ENCODE measurements around the gene CFAP61.

The CFAP61 gene

DNA sequence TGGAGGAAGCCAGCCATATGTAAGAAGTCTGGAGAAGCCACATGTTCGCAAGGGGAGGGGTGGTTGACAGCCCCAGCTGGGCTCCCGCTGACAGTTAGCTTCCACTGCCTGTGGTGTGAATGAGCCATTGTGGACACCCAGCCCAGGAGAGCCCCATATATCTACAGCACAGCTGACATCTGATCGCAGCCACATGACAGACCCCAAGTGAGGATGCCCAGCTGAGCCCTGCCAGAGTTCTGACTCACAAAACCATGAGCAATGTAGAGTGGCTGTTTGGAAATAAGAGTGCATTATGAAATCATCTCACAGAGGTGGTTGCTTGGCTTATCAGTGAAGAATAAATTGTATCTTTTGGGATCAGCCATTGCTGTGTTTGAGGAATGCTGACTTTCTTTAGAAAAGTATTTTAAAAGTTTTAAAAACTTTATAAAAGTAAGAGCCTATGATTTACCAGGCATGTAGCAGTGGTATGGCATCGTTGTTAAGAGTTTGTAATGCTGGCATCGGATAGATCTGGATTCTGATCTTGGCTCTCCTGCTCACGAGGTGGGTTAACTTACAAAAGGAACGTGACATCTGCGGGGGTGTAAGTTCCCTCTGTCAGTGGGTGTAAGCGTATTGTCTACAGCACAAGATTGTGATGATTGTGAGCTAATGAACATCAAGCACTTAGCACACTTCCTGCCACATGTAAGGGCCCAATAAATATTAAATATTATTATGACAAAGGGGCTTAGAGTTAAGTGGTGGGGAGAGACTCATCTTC, 24.1 kb downstream of the CFAP61 start:
- H3K4me1 ChIP-seq (ENCODE audit: control insufficient read depth, insufficient read depth, low read length, poor library complexity, severe bottlenecking), result peaks cover 6% of the 10 kb centered on the region
- H3K4me3 ChIP-seq (ENCODE audit: extremely low read depth, insufficient read depth, low read length, poor library complexity, severe bottlenecking), result no peak overlapping the region
- no peaks in the 10 kb centered on the region for H3K9me3 ChIP-seq (ENCODE audit: control insufficient read depth, low read length)
- H3K27ac ChIP-seq (ENCODE audit: low read depth, low read length, severe bottlenecking), result no peak overlapping the region
- H3K36me3 ChIP-seq (ENCODE audit: control insufficient read depth, insufficient read depth, low read length), result no peaks in the 10 kb centered on the region
- 89 to 92% methylated on average over 4 to 7 of the region's 9 CpGs for WGBS, 2 experiments (ENCODE audit: insufficient coverage in 2 of 2)

DNA sequence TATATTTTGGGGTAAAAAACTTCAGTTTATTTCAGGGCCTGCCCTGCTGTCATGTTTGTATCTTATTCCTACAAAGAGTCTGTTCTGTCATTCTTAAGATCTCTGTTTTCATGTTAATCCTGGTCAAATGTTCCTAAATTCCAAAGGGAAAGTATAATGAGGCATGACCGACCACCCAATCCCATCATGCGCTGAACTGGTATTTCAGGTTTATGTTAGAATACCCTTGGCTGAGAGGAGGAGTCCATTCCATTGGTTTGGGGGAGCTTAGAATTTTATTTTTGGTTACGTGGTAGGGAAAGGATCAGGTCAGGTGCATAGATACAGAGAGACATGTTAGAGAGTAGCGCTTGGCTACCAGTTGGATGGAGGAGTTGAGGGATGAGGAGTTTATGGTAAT, 25.7 kb downstream of the CFAP61 start:
- Histone ChIP-seq H3K9me3 (ENCODE audit: control insufficient read depth, low read length) (no peaks in the 10 kb centered on the region), H3K4me3 (ENCODE audit: extremely low read depth, insufficient read depth, low read length, poor library complexity, severe bottlenecking) (no peak overlapping the region), H3K4me1 (ENCODE audit: control insufficient read depth, insufficient read depth, low read length, poor library complexity, severe bottlenecking) (peaks cover 6% of the 10 kb centered on the region), H3K36me3 (ENCODE audit: control insufficient read depth, insufficient read depth, low read length) (no peaks in the 10 kb centered on the region), H3K27ac (ENCODE audit: low read depth, low read length, severe bottlenecking) (no peak overlapping the region)
- WGBS, 2 experiments (ENCODE audit: insufficient coverage in 2 of 2), result 90 to 93% methylated on average over 3 to 4 of the region's 4 CpGs

DNA sequence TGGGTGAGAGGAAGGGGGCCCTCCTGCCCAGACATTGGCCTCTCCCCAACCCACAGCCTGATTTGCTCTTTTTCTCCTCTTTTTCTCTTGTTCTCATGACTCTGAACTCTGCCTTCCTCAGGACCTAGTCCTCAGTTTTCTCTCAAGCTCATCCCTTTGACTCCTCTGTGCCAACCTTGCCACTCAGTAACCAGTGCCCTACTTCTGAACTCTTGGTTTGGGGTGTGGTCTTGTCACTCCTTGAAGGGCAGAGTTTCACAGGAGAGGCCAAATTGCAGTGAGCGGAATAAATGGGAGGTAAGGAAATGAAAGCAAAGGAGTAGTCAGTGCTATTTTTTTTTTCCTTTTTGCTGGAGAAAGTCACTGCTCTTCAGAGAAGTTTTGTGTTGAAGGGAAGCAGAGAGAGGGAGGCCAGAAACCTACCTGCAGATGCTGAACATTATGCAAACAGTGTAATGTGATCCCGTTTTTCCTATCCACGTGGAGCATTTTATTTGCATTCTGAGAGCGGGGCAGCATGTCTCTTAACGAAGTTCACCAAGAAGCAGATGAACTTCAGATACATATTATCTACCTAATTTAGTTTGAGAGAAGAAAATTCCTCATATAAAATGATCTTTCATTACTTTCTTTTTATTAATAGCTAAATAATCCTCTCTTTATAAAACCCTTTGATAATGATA, 26.9 kb downstream of the CFAP61 start:
- Histone ChIP-seq H3K27ac (ENCODE audit: low read depth, low read length, severe bottlenecking) (no peak overlapping the region), H3K36me3 (ENCODE audit: control insufficient read depth, insufficient read depth, low read length) (no peaks in the 10 kb centered on the region), H3K4me3 (ENCODE audit: extremely low read depth, insufficient read depth, low read length, poor library complexity, severe bottlenecking) (no peak overlapping the region), H3K9me3 (ENCODE audit: control insufficient read depth, low read length) (no peaks in the 10 kb centered on the region), H3K4me1 (ENCODE audit: control insufficient read depth, insufficient read depth, low read length, poor library complexity, severe bottlenecking) (peaks cover 3% of the 10 kb centered on the region)
- WGBS, 2 experiments (ENCODE audit: insufficient coverage in 2 of 2), result 49 to 100% methylated on average over 1 to 3 of the region's 5 CpGs

DNA sequence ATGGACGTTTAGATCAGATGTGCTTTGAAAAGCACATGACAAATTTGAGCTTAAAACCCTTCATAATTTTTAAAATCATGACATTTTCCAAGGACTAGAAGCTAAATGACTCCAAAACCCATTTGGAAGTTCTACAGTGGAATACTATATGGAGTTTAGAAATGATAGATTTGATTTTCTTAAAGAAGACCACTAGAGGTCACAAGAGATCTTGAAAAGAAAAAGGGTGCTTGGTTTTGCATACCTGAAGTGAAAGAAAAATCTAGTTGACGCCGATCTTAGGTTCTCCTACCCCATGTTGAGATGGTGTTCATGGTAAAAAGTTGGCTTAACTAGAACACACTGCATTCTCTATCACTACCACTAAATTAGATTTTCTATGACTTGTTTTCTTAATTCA, 31.5 kb downstream of the CFAP61 start:
- H3K4me3 ChIP-seq (ENCODE audit: extremely low read depth, insufficient read depth, low read length, poor library complexity, severe bottlenecking), result no peak overlapping the region
- no peaks in the 10 kb centered on the region for H3K4me1 ChIP-seq (ENCODE audit: control insufficient read depth, insufficient read depth, low read length, poor library complexity, severe bottlenecking)
- no peaks in the 10 kb centered on the region for H3K36me3 ChIP-seq (ENCODE audit: control insufficient read depth, insufficient read depth, low read length)
- no peak overlapping the region for H3K27ac ChIP-seq (ENCODE audit: low read depth, low read length, severe bottlenecking)
- WGBS, 2 experiments (ENCODE audit: insufficient coverage in 2 of 2), result 0% methylated on average over 1 of the region's 3 CpGs; no CpG with 5 or more reads in 1 of the 2 experiments
- no peaks in the 10 kb centered on the region for H3K9me3 ChIP-seq (ENCODE audit: control insufficient read depth, low read length)

DNA sequence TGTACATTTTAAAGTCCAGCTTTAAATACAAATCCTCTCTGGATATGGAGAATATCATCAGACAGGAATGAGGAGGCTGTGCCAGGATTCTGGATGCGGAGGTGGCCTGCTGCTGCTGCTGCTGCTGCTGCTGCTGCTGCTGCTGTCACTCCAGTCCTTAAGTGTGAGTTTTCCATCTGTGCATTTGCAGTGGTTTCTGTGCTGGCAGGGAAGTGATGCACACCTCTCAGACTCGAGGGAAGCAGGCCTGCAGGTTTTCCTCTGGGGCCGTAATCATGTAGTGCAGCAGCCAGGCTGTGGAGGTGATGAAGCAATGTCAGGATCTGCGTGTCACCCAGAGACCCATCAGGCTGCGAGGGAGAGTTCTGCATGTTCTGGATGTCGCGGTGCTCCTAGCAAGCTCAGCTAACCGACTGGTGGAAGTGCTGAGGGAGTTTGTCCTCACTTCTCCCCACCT, 32.0 kb downstream of the CFAP61 start:
- 89 to 90% methylated on average over 5 to 6 of the region's 8 CpGs for WGBS, 2 experiments (ENCODE audit: insufficient coverage in 2 of 2)
- Histone ChIP-seq H3K36me3 (ENCODE audit: control insufficient read depth, insufficient read depth, low read length) (no peaks in the 10 kb centered on the region), H3K9me3 (ENCODE audit: control insufficient read depth, low read length) (no peaks in the 10 kb centered on the region), H3K27ac (ENCODE audit: low read depth, low read length, severe bottlenecking) (no peak overlapping the region), H3K4me1 (ENCODE audit: control insufficient read depth, insufficient read depth, low read length, poor library complexity, severe bottlenecking) (no peaks in the 10 kb centered on the region), H3K4me3 (ENCODE audit: extremely low read depth, insufficient read depth, low read length, poor library complexity, severe bottlenecking) (no peak overlapping the region)

DNA sequence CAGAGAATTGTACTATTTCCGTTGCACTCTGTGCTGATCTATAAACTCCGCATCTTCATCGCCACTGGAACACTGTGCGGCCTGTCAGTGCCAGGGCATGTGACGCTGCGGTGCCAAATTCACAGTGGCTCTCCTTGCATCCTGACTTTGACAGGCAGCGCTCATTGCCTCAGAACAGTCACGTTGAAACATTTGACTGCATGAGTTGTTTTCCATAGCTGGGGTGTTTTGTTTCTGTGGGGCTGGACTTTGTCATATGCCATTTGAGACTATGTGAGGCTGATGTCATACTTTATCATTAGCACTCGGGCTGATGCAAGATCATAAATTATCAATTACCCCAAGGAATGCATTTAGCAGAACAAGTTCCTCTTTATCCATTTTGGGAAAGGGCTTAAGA, 32.7 kb downstream of the CFAP61 start:
- H3K27ac ChIP-seq (ENCODE audit: low read depth, low read length, severe bottlenecking), result no peak overlapping the region
- WGBS, 2 experiments (ENCODE audit: insufficient coverage in 2 of 2), result 91 to 95% methylated on average over 8 of the region's 9 CpGs
- no peaks in the 10 kb centered on the region for H3K4me1 ChIP-seq (ENCODE audit: control insufficient read depth, insufficient read depth, low read length, poor library complexity, severe bottlenecking)
- H3K4me3 ChIP-seq (ENCODE audit: extremely low read depth, insufficient read depth, low read length, poor library complexity, severe bottlenecking), result no peak overlapping the region
- H3K9me3 ChIP-seq (ENCODE audit: control insufficient read depth, low read length), result no peaks in the 10 kb centered on the region
- H3K36me3 ChIP-seq (ENCODE audit: control insufficient read depth, insufficient read depth, low read length), result no peaks in the 10 kb centered on the region

DNA sequence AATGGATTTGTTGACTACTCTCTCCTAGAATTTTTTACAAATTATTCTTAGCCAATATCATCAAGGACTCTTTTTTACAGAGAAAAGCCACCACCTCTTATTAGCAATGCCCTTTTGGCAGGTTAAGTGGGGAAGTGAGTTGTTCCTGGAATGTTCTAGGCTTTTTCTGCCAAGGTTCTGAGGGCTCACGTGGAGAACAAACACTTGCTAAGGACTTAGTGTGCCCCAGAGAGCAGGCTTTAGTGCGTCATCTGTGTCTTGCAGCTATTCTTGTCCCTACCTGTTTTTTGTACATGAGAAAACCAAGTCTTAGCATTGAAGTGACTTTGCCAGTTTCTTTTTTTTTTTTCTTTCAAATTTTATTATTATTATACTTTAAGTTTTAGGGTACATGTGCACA, 33.5 kb downstream of the CFAP61 start:
- H3K36me3 ChIP-seq (ENCODE audit: control insufficient read depth, insufficient read depth, low read length), result no peaks in the 10 kb centered on the region
- H3K4me3 ChIP-seq (ENCODE audit: extremely low read depth, insufficient read depth, low read length, poor library complexity, severe bottlenecking), result no peak overlapping the region
- no peaks in the 10 kb centered on the region for H3K9me3 ChIP-seq (ENCODE audit: control insufficient read depth, low read length)
- no peak overlapping the region for H3K27ac ChIP-seq (ENCODE audit: low read depth, low read length, severe bottlenecking)
- H3K4me1 ChIP-seq (ENCODE audit: control insufficient read depth, insufficient read depth, low read length, poor library complexity, severe bottlenecking), result no peaks in the 10 kb centered on the region
- WGBS, 2 experiments (ENCODE audit: insufficient coverage in 2 of 2), result 88 to 100% methylated on average over 1 to 2 of the region's 2 CpGs

DNA sequence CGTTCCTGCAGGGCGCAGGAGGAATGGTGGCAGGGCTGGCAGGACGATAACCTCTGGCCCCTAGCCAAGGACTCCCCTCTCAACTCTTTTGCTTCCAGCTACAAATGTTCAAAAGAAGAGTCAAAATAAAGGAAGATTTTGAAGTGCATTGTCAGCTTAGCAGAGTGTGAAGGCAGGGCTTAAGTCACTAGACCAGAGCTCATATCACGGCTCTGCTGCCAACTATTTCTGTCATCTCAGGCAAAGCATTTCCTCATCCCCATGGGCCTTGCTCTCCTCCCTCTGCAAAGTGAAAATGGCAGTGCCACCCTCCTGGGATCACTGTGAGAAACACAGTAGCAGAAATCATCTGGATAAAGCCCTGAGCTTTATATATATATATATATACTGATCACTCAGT, 36.7 kb downstream of the CFAP61 start:
- H3K4me3 ChIP-seq (ENCODE audit: extremely low read depth, insufficient read depth, low read length, poor library complexity, severe bottlenecking), result no peak overlapping the region
- 93 to 100% methylated on average over 2 to 3 of the region's 4 CpGs for WGBS, 2 experiments (ENCODE audit: insufficient coverage in 2 of 2)

DNA sequence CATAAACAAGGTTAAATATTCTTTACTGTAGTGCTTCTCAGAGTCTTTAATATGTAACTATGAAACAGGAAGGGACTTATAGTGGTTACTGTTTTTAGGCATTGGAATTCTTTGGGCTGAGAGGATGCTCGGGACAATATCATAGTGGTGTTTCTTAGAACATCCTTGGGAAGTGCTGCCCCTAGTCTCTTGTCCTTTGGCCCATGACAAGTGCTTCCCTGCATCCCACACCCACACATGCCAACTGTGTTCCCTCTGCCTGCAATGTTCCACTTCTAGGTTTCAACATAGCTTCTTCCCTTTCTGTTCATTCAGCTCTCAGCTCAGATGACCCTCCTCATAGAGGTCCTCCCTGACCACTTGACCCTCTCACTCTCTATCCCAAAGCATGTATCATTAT, 37.6 kb downstream of the CFAP61 start:
- Histone ChIP-seq H3K36me3 (ENCODE audit: control insufficient read depth, insufficient read depth, low read length) (no peaks in the 10 kb centered on the region), H3K9me3 (ENCODE audit: control insufficient read depth, low read length) (no peaks in the 10 kb centered on the region), H3K4me1 (ENCODE audit: control insufficient read depth, insufficient read depth, low read length, poor library complexity, severe bottlenecking) (no peaks in the 10 kb centered on the region), H3K27ac (ENCODE audit: low read depth, low read length, severe bottlenecking) (no peak overlapping the region), H3K4me3 (ENCODE audit: extremely low read depth, insufficient read depth, low read length, poor library complexity, severe bottlenecking) (no peak overlapping the region)
- WGBS, 2 experiments (ENCODE audit: insufficient coverage in 2 of 2), result 100% methylated on average over 1 of the region's 1 CpG; no CpG with 5 or more reads in 1 of the 2 experiments

More for the DNA sequence above, 36.7 kb downstream of the CFAP61 start:
- H3K27ac ChIP-seq (ENCODE audit: low read depth, low read length, severe bottlenecking), result no peak overlapping the region
- no peaks in the 10 kb centered on the region for H3K4me1 ChIP-seq (ENCODE audit: control insufficient read depth, insufficient read depth, low read length, poor library complexity, severe bottlenecking)
- H3K36me3 ChIP-seq (ENCODE audit: control insufficient read depth, insufficient read depth, low read length), result no peaks in the 10 kb centered on the region
- no peaks in the 10 kb centered on the region for H3K9me3 ChIP-seq (ENCODE audit: control insufficient read depth, low read length)

DNA sequence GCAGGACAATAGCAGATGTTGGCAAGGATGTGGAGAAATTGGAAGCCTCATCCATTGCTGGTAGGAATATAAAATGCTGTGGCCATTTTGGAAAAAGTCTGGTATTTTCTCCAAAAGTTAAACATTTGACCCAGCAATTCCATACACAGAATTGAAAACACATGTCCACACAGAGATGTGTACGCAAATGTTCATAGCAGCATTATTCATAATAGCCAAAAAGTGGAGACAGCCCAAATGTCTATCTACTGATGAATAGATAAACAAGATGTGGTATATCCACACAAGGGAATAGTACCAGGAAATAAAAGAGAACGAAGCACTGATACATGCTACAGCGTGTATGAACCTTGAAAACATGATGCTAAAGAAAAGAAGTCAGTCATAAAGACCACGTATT, 40.5 kb downstream of the CFAP61 start:
- WGBS, 2 experiments (ENCODE audit: insufficient coverage in 2 of 2), result 86 to 92% methylated on average over 3 of the region's 4 CpGs
- no peak overlapping the region for H3K27ac ChIP-seq (ENCODE audit: low read depth, low read length, severe bottlenecking)
- no peaks in the 10 kb centered on the region for H3K4me1 ChIP-seq (ENCODE audit: control insufficient read depth, insufficient read depth, low read length, poor library complexity, severe bottlenecking)
- H3K36me3 ChIP-seq (ENCODE audit: control insufficient read depth, insufficient read depth, low read length), result no peaks in the 10 kb centered on the region
- no peak overlapping the region for H3K4me3 ChIP-seq (ENCODE audit: extremely low read depth, insufficient read depth, low read length, poor library complexity, severe bottlenecking)
- H3K9me3 ChIP-seq (ENCODE audit: control insufficient read depth, low read length), result no peaks in the 10 kb centered on the region

DNA sequence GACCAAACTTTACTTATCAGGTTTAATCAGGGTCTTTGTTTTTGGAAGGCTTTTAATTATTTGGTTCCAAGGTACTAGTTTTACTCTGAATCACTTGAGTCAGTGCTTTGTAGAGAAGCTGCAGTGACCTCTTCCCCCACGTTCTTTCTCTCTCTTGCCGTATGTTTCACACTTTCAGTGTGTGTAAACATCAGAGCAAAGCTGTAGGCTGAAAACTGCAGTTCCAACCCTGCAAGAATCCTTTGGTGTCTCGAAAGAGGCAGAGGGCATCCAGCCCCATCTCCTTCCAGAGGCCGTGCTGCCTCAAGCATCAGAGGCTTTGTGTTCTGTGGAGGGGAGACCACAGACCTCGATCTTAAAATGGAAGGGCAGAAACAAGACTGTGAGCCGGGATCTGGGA, 42.1 kb downstream of the CFAP61 start:
- Histone ChIP-seq H3K4me3 (ENCODE audit: extremely low read depth, insufficient read depth, low read length, poor library complexity, severe bottlenecking) (no peak overlapping the region), H3K36me3 (ENCODE audit: control insufficient read depth, insufficient read depth, low read length) (no peaks in the 10 kb centered on the region), H3K9me3 (ENCODE audit: control insufficient read depth, low read length) (no peaks in the 10 kb centered on the region), H3K27ac (ENCODE audit: low read depth, low read length, severe bottlenecking) (no peak overlapping the region), H3K4me1 (ENCODE audit: control insufficient read depth, insufficient read depth, low read length, poor library complexity, severe bottlenecking) (no peaks in the 10 kb centered on the region)
- WGBS, 2 experiments (ENCODE audit: insufficient coverage in 2 of 2), result 79 to 94% methylated on average over 5 to 6 of the region's 6 CpGs

Data from mesodermal cell (in vitro differentiated cells).